ENCODE results near the gene AK6.
"Not testable (repeated sequence)": the region's sequence is repeated elsewhere in the genome, so short reads cannot be mapped to it uniquely, and the experiment has no call there.

The AK6 gene

DNA sequence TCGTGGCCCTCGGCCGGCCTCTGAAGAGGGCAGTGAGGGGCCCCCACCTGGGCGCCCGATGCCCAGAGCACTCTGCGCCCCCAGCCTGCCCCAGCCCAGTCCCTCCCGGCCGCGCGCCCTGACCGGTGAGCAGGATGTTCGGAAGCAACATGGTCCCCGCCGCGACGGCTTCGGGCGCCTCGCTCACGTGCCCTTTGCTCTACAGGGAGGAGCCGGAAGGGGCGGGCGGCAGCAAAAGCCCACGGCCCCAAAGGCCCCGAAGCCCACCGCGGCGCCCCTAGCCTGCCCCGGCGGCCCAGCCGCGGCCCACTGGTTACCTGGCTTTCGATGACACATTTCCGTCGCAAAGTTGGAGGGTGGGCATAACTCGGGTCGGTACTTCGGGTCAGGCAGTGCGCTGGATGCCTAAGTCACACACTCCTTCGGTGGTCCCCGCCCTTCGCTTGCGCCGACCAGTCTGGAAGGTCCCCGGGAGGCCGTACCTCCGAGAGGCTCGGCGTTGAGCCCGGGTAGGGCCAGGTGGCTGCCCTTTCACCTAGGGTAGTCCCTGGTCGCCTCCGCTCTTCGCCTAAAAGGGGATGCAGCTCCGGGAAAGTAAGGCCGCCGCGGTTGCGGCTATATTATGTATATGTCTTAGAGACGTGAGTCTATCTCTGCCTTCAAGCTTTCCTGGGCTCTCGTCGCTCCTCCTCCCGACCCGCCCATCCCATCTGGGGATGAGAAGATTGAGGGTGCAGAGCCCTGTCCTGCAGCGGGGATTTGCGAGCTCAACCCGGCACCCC, at the start of gene AK6, which contains the start of the genes RAD17 and TAF9:
TSS of gene AK6 (minus strand) at position 181 of the 782 bp plus-strand sequence. CDS start at position 151, 30 bp downstream.
TSS of gene RAD17 (plus strand) at position 479 of the 782 bp plus-strand sequence. CDS start 2,391 bp downstream, outside the sequence.
TSS of gene TAF9 (minus strand) at position 181 of the 782 bp plus-strand sequence. CDS start 3,783 bp downstream, outside the sequence.
- in situ Hi-C loops (cut with HindIII; ENCODE audit: low sequenced_read_pairs) = no loop called here

DNA sequence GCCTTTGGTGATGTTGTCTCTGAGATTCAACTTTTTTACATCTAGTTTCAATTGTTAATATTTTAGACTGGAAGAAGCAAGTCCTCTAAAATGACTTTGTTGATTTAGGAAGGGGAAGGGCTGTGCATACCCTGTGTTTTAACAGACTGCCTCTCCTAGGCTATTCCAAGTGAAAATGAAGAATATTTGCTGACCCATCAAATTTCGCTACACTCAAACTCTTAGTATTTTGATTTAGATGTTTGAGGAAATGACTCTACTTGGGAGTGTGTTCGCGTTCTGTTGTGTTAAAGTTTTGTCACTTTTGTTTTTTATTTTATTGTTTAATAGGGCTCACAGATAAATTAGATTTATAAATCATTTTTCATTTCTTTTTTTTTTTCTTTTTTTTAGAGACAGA, 49.2 kb upstream of the AK6 start:
- in situ Hi-C loops (cut with HindIII; ENCODE audit: low sequenced_read_pairs) = no loop called here

DNA sequence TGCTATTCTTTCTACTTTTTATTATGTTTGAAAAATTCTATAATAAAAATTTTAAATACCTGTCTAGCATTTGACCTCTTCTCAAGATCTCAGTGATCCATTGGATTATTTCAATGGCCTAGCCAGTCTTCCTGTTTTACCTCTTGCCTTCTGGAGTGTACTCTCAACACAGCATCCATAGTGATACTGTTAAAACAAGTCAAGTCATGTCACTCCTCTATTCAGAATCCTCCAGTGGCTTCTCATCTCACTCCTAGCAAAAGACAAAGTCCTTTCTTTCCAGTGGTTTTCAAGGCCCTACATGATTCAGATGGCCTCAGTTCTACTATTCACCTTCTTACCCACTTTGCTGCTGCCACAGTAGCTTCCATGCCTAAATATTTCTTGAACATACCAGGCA, 47.4 kb upstream of the AK6 start:
- in situ Hi-C loops (cut with HindIII; ENCODE audit: low sequenced_read_pairs) = no loop called here

DNA sequence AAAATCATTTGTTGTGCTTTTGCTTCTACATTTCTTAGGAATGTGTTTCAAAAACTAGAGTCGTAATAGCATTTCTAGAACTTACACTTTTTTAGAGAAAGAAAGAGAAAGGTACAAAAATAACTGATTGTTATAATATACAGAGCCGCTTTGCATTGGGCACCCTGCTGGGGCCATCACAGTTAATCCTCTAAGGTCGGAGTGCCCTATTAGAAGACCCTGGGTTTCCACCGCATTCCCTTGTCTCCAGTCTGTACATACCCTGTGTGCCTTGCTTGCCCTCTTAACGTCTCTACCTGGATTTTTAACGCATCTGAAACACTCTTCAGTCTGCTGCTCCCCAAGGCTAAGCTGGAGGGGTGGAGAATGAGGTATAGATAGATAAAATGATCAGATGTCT, 46.9 kb upstream of the AK6 start:
- in situ Hi-C loops (cut with HindIII; ENCODE audit: low sequenced_read_pairs) = no loop called here

DNA sequence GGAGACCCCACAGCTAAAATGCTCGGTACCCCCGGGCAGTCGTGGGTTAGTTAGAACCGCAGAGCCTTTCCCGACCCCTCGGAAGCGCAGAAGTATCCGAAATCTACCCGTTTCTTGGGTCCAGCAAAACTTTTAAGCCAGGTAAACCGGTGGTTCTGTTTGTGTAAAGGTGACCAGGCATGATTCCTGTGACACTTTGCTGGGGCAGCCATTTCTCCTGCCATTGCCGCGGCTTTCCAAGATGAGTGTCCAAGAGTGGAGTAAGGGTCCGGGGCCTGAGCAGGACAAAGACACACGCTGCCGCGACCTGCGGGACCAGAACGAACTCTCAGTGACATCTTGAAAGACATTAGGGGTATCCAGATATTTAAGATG, 46.3 kb upstream of the AK6 start:
- in situ Hi-C loops (cut with HindIII; ENCODE audit: low sequenced_read_pairs) = no loop called here

DNA sequence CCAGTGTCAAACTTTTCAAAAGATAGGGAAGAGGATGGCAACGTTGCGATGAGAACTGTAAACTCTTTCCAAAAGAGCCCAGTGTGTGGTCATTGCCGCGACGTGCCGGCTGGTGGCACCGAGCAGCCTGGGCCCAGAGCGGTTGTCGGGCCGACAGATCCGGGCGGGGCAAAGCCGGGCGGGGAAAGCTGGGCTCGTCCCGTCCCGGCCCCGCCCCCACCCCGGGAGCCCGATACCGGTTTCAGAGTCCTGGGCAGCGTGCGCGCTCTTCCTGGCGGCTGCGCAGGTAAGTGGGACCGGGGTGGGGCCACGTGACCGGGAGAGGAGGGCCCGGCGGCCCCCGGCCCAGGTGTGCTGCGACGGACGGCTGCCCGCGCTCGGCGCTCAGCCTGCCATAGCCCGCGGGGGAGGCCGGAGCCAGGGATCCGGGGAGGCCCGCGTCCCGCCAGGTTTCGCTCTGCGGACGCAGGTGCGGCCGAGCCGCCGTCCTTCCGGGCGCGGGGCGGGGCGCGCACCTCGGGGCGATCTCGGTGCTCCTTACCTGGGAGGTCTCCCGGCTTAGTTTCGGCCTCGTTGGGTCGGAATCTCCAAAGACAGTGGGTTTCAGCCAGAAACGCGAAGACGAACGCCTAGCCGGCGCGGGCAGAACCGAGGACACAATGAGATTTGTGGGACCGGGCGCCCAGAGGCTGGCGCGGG, 45.7 kb upstream of the AK6 start, which contains the start of gene MARVELD2:
TSS of gene MARVELD2 (plus strand) at position 232 of the 699 bp plus-strand sequence. CDS start 4,270 bp downstream, outside the sequence.
- in situ Hi-C loops (cut with HindIII; ENCODE audit: low sequenced_read_pairs) = no loop called here

DNA sequence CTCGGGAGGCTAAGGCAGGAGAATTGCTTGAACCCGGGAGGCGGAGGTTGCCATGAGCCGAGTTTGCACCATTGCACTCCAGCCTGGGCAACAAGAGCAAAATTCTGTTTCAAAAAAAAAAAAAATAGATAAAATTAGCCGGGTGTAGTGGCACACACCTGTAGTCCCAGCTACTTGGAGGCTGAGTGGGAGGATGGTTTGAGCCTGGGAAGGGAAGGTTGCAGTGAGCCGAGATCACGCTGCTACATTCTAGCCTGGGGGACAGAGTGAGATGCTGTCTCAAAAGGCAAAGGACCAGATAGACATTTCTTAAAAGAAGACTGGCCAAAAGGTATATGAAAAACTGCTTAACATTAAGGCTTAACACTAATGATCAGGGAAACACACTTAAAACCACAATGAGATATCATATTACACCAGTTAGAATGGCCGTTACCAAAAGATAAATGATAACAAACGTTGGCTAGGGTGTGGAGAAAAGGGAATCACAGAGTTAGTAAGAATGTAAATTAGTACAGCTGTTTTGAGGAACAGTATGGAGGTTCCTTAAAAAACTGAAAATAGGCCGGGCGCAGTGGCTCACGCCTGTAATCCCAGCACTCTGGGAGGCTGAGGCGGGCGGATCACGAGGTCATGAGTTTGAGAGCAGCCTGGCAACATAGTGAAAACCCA, 35.5 kb upstream of the AK6 start:
- in situ Hi-C loops (cut with HindIII; ENCODE audit: low sequenced_read_pairs) = no loop called here

DNA sequence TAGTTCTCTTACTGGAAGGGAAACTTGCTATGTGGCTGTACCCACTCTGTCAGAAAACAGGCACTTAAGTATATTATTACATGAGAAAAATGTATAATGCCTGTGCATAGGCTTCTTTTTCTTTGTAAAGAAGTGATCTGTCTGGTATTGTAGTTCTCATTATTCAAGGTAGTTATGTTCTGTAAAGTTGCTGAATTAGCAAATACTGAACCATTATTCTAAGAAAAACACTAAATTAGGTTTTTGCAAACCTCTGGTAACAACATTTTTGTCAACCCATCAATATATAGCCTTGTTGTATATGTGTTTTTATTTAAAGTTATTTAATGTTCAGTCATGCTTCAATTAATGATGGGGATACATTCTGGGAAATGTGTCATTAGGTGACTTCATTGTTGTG, 9.1 kb upstream of the AK6 start:
- in situ Hi-C loops (cut with HindIII; ENCODE audit: low sequenced_read_pairs) = loop anchor here (5.0 kb wide), 1 partner anchor 86 kb away; no protein-coding TSS in a partner anchor

DNA sequence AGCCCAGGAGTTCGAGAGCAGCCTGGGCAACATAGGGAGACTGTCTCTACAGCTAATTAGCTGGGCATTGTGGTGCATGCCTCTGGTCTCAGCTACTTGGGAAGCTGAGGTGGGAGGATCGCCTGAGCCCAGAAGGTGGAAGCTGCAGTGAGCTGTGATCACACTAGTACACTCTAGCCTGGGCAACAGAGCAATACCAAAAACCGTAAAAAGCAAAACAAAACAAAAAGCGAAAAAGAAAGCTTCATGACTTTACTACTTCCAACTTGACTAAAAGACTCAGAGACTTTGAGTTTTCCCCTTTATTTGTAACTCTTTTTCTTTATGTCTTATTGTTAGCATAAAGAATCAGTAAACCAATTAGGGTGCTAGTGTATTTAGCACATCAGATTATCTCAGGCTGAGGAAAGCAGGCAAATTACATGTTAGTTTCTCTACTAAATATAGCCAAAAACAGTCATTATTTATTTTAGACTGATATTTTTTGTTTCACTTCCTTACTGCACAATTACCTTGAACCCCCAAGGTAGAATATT, 5.7 kb upstream of the AK6 start:
- in situ Hi-C loops (cut with HindIII; ENCODE audit: low sequenced_read_pairs) = loop anchor here (5.0 kb wide), 1 partner anchor 83 kb away; no protein-coding TSS in a partner anchor

DNA sequence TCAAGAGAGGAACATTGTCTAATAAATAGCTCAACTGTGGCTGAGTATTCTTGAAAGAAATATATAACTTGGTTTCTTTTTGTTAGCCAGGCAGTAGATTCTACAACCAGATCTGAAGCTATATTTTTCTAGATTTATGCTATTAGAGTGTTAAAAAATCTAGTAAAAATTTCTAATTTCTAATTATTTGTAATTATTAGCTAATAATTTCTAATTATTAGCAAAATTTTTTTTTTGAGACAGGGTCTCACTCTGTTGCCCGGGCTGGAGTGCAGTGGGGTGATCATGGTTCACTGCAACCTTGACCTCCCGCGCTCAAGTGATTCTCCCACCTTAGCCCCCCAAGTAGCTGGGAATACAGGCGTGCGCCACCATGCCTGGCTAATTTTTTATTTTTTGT, 3.1 kb upstream of the AK6 start:
- in situ Hi-C loops (cut with HindIII; ENCODE audit: low sequenced_read_pairs) = no loop called here

DNA sequence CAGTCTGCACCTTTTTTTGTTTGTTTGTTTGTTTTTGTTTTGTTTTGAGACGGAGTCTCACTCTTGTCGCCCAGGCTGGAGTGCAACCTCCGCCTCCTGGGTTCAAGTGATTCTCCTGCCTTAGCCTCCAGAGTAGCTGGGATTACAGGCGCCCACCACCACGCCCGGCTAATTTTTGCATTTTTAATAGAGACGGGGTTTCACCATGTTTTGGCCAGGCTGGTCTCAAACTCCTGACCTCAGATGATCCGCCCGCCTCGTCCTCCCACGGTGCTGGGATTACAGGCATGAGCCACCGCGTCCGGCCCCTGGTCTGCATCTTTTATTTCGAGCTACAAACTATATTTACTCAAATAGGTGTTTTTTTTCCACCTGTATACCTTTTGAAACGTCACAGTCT, 1.0 kb upstream of the AK6 start:
- in situ Hi-C loops (cut with HindIII; ENCODE audit: low sequenced_read_pairs) = not testable (repeated sequence)

DNA sequence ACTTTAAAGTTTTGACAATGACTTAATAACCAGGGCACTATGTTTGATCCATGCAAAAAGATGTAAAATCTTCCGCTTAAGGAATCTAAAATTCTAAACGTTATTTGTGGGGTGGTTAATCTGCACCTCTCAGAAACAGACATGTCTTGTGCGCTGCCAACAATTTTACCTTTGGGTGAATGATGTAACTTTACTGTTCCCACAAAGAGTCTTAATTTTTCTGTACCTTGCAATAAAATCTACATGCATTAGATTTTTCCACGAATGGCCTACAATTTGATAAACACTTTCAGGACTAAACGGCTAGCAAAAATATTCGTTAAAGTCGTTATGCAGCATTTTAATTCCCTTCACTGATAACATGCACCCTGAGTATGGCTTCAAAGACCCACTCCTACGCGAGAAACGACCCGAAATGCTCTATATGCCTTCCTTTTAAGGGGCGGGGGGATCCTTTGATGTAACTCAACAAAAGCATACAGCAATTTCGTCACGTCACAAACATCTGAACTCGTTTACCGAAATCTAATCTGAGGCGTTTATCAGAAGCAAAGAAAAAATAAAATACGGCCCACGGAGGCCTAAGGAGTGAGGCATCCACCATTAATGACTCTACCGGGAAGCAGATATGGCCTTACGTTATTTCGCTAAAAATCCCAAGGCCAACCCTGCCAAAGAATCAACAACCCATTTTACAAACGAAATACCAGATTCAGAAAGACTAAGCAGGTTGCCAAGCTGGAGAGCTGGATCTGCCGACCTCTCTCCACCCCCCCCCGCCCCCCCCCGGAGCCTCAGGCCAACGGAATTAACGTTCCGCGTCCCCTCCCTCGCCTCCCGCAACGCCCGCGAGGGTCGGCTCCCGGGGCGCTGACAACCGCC, 621 bp downstream of the AK6 start:
- in situ Hi-C loops (cut with HindIII; ENCODE audit: low sequenced_read_pairs) = no loop called here

DNA sequence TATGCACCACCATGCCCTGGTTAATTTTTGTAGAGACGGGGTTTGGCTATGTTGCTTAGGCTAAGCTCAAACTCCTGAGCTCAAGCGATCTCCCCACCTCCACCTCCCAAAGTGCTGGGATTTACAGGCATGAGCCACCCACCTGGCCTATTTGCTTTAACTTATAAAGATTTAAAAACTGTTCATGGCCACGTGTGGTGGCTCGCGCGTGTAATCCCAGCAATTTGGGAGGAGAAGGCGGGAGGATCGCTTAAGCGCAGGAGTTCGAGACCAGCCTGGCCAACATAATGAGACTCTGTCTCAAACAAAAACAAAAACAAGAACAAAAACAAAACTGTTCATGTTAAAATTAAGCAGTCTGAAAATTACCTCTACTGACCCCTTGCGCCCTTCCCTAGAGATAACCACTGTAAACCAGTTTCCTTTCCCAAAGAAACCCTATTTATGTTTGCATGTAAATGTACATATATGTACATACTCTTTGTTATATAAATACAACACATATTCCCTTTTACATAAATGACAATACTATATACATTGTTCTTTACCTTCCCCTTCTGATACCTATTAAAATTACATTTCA, 1.5 kb downstream of the AK6 start:
- in situ Hi-C loops (cut with HindIII; ENCODE audit: low sequenced_read_pairs) = no loop called here

DNA sequence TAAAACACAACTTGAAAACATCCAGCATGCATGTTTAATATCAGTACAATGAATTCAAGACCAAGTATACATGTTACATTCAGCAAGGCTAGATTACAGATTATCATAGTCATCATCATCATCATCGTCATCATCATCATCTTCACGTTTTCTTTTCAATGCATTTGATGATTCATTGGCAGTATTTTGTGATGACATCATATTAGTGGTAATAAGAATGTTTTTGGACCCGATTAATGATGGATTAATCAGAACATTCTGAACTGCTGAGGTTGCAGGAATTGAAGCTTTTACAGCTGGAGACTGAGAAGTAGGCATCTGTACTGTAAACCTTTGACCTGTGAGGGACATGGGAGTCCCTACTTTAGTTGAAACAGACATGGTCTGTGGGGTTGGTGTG, 4.5 kb downstream of the AK6 start:
- in situ Hi-C loops (cut with HindIII; ENCODE audit: low sequenced_read_pairs) = no loop called here

DNA sequence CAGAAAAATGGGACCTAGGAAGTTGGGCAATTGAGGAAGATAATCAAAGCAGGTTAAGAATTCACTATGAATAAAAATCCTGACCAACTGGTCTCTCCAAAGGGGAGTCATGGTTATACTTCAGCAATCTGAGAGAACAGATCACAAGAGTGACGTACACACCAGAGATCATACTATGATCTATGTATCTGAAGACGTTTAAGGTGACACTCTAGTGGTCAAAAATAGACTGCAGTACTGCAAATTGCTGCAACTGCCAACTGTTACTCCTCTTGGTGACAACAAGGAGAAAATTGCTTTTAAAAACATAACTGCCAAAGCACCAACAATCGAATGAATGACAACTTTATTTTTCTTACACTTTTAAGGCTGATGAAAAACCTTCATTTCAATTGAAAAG, 4.9 kb downstream of the AK6 start:
- in situ Hi-C loops (cut with HindIII; ENCODE audit: low sequenced_read_pairs) = no loop called here

DNA sequence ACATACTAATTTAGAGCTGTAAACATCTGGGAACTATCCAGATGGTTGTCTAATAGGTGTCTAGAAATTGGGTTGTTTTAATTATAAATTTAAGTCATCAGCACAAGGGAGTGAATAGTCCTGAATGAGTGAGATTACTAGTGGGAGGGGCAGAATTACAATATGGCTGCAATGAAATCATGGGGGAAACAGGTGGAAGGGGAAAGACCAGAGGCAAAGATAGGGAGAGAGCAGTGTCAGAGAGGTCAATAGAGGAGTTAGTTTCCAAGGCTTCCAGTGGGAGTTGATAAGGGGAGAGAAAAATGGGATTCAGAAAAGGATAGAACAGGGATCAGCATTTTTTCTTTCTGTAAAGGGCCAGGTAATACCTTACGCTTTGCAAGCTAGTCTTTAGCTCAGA, 8.9 kb downstream of the AK6 start:
- in situ Hi-C loops (cut with HindIII; ENCODE audit: low sequenced_read_pairs) = no loop called here

DNA sequence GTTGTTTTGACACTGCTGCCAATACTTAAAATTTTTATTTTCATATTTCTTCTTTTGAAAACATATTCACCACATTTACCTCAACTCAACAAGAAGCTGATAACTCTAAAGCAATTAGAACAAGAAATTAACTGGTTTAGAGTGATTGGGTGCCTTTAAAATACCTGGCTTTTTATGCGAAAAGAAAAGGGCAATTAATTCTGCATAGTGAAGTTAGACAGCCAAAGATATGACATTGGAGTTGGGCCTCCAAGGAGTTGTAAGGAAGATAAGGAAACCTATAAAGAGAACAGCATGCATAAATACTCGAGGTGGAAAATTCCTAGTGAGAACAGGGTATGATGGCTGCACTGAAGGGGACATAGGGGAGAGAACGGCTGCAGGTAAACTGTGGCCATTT, 9.6 kb downstream of the AK6 start:
- in situ Hi-C loops (cut with HindIII; ENCODE audit: low sequenced_read_pairs) = loop anchor here (10.0 kb wide), 1 partner anchor 225 kb away; no protein-coding TSS in a partner anchor

DNA sequence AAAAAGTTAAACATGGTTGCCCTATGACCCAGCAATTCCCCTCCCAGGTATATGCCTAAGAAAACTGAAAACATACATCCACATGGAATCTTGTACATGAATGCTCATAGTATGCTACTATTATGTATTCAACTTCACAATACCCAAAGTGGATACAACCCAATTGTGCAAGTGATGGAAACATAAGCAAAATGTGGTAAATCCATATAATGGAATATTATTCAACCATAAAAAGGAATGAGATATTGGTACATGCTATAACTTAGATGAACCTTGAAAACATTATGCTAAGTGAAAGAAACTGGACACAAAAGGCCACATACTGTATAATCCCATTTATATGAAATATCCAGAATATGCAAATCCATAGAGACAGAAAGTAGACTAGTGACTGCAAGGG, 18.7 kb downstream of the AK6 start:
- in situ Hi-C loops (cut with HindIII; ENCODE audit: low sequenced_read_pairs) = loop anchor here (5.0 to 10.0 kb wide), 2 partner anchors 58 to 216 kb away; no protein-coding TSS in a partner anchor

DNA sequence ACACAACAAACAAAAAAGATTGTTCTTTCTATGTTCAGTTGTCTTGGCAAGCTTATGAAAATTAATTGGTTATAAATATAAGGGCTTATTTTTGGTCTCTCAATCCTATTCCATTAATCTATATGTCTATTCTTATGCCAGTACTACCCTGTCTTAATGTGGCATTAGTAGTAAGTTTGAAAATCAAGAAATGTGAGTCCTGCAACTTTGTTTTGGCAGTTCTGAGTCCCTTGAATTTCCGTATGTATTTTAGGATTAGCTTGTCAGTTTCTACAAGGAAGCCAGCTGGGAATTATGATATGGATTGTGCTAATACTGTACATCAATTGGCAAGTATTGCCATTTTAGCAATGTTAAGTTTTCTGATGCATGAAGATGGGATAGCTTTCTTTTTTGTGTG, 26.2 kb downstream of the AK6 start:
- in situ Hi-C loops (cut with HindIII; ENCODE audit: low sequenced_read_pairs) = no loop called here
